Lung (tissue), 12 donors: ENCODE results near the gene TIMM23. TPM values are rescaled to one million over a fixed set of nuclear protein-coding genes. Genes with fewer than 3 reads are reported as not detected.
"Not testable (repeated sequence)": the region's sequence is repeated elsewhere in the genome, so short reads cannot be mapped to it uniquely, and the experiment has no call there.

Source experiments
- ATAC-seq: fragments of 200-7000 bp; cut with Tn5 transposase; one replicate; pipeline ENCODE4 v1.9.1; 2020; ENCODE audit warnings: moderate number of reproducible peaks; ENCODE audit not compliant: insufficient read depth, low FRiP score
- DNase-seq, 3 donors: peaks; one replicate each; pipeline ENCODE4 v3.0.0-alpha.2; 2013 to 2017
- H3K27ac ChIP-seq, 2 donors: one replicate each; pipeline ENCODE4 v1.5.1; 2013; ENCODE audit warnings: mild to moderate bottlenecking in 2 of 2, moderate library complexity in 2 of 2, control low read depth in 1 of 2, inconsistent platforms in 1 of 2, low read depth in 1 of 2, low read length in 1 of 2
- H3K27me3 ChIP-seq, 3 donors: one replicate each; pipeline ENCODE4 v1.5.1; 2013; ENCODE audit warnings: low read length in 2 of 3; ENCODE audit not compliant: control insufficient read depth in 3 of 3, insufficient read depth in 3 of 3
- H3K36me3 ChIP-seq, 4 donors: one replicate each; pipeline ENCODE4 v1.5.1; 2013; ENCODE audit warnings: low read length in 4 of 4, mild to moderate bottlenecking in 1 of 4, moderate library complexity in 1 of 4; ENCODE audit not compliant: control insufficient read depth in 4 of 4, insufficient read depth in 4 of 4
- H3K4me1 ChIP-seq, 5 donors: one replicate each; pipeline ENCODE4 v1.5.1; 2013; ENCODE audit warnings: low read length in 5 of 5, mild to moderate bottlenecking in 2 of 5, moderate library complexity in 1 of 5; ENCODE audit not compliant: control insufficient read depth in 5 of 5, insufficient read depth in 5 of 5
- H3K4me3 ChIP-seq: one replicate; pipeline ENCODE4 v1.5.1; 2013; ENCODE audit warnings: mild to moderate bottlenecking, control low read depth, moderate library complexity
- H3K9ac ChIP-seq, 2 donors: one replicate each; pipeline ENCODE4 v1.5.1; 2013; ENCODE audit warnings: low read length in 2 of 2, control low read depth in 1 of 2; ENCODE audit not compliant: insufficient read depth in 1 of 2
- H3K9me3 ChIP-seq, 4 donors: one replicate each; pipeline ENCODE4 v1.5.1; 2013; ENCODE audit warnings: low read length in 3 of 4, mild to moderate bottlenecking in 1 of 4, moderate library complexity in 1 of 4; ENCODE audit not compliant: control insufficient read depth in 4 of 4, insufficient read depth in 3 of 4
- WGBS, 2 donors: extraction: QIAGEN DNeasy Blood & Tissue Kit; methylation state at CpG; one replicate each; pipeline ENCODE4 v1.1.7; 2013; 5-methylcytosine and 5-hydroxymethylcytosine counted together
- polyA plus RNA-seq, 2 donors: library from polyadenylated mRNA; stranded (reverse); fragments of 200-250 nt; gene quantifications; one replicate each; pipeline ENCODE4 v1.2.1, GENCODE V29; 2013
- total RNA-seq, 2 donors: library from RNA; depleted of rRNA in 1 of 2; stranded (reverse); fragments of >200 nt in 1 of 2; gene quantifications; one replicate each; pipeline ENCODE4 v1.2.1, GENCODE V29; 2014 to 2021
- TF ChIP-seq, protein P1 (sequence below): IDR thresholded peaks from 2 replicates; pipeline ENCODE4 v1.5.1; 2012; ENCODE audit warnings: mild to moderate bottlenecking; ENCODE audit errors: control extremely low read depth, extremely low read depth
- donor health status: control.
- donor health status: control.
- donor health status: Bipolar disorder and iron deficiency.
- donor health status: healthy.
- donor health status: DM: yes; HTN: yes; CAD: no.

Gene TIMM23
- total and polyA plus RNA-seq, 4 donors = 37.0 to 63.1 (median 46.5) TPM

DNA sequence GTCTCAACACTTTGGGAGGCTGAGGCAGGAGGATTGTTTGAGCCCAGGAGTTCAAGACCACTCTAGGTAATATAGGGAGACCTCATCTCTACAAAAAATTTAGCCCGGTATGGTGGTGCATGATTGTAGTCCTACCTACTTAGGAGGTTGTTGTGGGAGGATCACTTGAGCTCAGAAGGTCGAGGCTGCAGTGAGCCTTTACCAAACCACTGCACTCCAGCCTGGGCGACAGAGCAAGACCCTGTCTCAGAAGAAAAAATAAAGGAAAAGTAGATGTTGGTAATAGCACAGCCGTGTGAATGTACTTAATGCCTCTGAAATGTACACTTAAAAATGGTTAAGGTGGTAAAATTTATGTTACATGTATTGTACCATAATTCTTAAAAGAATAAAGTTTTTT is 25.3 kb downstream of the TIMM23 start:
- no peak for DNase-seq
- WGBS, 2 donors = 90 to 92% methylated on average over 4 of the region's 4 CpGs
- Histone ChIP-seq H3K4me1 (no peaks in the 10 kb centered on the region), H3K4me3 (no peak overlapping the region), H3K9ac (no peak overlapping the region), H3K9me3 (no peaks in the 10 kb centered on the region), H3K27ac (no peak overlapping the region), H3K27me3 (no peaks in the 10 kb centered on the region), H3K36me3 (peaks cover 5 to 16% (median 11%) of the 10 kb centered on the region in 4 donors)
- ATAC-seq = no peak
- TF ChIP-seq, protein P1, sequence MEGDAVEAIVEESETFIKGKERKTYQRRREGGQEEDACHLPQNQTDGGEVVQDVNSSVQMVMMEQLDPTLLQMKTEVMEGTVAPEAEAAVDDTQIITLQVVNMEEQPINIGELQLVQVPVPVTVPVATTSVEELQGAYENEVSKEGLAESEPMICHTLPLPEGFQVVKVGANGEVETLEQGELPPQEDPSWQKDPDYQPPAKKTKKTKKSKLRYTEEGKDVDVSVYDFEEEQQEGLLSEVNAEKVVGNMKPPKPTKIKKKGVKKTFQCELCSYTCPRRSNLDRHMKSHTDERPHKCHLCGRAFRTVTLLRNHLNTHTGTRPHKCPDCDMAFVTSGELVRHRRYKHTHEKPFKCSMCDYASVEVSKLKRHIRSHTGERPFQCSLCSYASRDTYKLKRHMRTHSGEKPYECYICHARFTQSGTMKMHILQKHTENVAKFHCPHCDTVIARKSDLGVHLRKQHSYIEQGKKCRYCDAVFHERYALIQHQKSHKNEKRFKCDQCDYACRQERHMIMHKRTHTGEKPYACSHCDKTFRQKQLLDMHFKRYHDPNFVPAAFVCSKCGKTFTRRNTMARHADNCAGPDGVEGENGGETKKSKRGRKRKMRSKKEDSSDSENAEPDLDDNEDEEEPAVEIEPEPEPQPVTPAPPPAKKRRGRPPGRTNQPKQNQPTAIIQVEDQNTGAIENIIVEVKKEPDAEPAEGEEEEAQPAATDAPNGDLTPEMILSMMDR = no peak

DNA sequence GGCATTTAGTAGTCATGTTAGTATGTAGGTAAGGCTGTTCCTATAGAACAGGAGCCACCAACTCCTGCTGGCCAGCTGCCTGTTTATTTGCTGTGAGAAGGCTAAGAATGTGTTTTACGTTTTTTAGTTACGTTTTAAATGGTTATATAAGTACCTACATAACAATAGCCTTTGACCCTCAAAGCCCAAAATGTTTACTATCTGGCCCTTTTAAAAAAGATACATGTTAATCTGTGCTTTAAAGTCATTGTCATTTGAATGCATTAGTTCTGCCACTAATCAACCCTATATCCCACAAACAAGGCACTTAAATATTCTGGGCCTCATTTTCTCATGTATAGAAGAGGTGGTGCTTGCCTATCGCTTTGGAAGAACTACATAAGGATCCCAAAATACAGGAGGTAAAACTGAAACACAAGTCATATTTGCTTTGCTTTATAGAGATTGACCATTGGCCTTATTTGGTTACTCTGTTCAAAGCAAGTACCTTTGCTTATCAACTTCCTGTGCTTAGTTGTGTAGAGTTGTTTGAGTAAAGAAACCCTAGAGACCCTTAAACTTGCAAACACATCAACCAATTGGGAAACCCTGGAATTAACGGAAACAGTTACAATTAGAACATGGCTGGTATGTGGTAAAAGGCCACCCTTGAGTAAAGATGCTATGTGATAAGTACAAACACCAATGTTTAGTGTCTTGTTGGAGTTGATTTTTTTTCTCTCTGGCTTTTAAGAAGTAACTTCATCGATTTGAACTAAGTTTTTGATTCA is 25.9 kb downstream of the TIMM23 start:
- 74 to 84% methylated on average over 5 of the region's 5 CpGs for WGBS, 2 donors
- Histone ChIP-seq H3K36me3 (peaks cover 6 to 22% (median 12%) of the 10 kb centered on the region in 4 donors), H3K27me3 (no peaks in the 10 kb centered on the region), H3K27ac (no peak overlapping the region), H3K9me3 (no peaks in the 10 kb centered on the region), H3K4me1 (no peaks in the 10 kb centered on the region), H3K4me3 (no peak overlapping the region), H3K9ac (no peak overlapping the region)
- ATAC-seq (peak; percentile 19), DNase-seq (peak in 1 of 3 donors; percentile 18)
- TF ChIP-seq, protein P1 = no peak

DNA sequence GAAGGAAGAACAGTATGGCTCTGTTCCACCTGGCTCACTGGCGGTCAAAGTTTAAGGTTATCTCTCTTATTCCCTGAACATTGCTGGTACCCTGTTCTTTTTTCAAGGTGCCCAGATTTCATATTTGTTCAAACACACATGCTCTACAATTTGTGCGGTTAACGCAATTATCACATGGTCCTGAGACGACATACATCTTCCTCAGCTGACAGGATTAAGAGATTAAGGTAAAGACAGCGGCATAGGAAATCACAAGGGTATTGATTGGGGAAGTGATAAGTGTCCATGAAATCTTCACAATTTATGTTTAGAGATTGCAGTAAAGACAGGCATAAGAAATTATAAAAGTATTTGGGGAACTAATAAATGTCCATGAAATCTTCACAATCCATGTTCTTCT is 27.7 kb downstream of the TIMM23 start:
- not testable (repeated sequence) for H3K4me3 ChIP-seq, H3K4me1 ChIP-seq, H3K27me3 ChIP-seq, DNase-seq, H3K9ac ChIP-seq, ATAC-seq, H3K9me3 ChIP-seq, H3K27ac ChIP-seq
- 96% methylated on average over 5 of the region's 5 CpGs for WGBS, 2 donors
- H3K36me3 ChIP-seq = peaks cover 10 to 32% (median 18%) of the 10 kb centered on the region in 4 donors

- H3K9me3 ChIP-seq = no peaks in the 10 kb centered on the region
- peaks cover 15 to 37% (median 20%) of the 10 kb centered on the region in 4 donors for H3K36me3 ChIP-seq
- no peak for DNase-seq
- no peak overlapping the region for H3K9ac ChIP-seq
- WGBS, 2 donors = 98 to 100% methylated on average over 1 of the region's 1 CpG
- no peaks in the 10 kb centered on the region for H3K27me3 ChIP-seq
- no peak overlapping the region for H3K4me3 ChIP-seq
- H3K4me1 ChIP-seq = no peaks in the 10 kb centered on the region
- no peak for ATAC-seq
- TF ChIP-seq, protein P1 = no peak
- no peak overlapping the region for H3K27ac ChIP-seq
Measured at GRCh38 chr10:46000538-46000937, 28.2 kb downstream of the TIMM23 start.
